ENCODE data around the gene CADM4.

The CADM4 gene

DNA sequence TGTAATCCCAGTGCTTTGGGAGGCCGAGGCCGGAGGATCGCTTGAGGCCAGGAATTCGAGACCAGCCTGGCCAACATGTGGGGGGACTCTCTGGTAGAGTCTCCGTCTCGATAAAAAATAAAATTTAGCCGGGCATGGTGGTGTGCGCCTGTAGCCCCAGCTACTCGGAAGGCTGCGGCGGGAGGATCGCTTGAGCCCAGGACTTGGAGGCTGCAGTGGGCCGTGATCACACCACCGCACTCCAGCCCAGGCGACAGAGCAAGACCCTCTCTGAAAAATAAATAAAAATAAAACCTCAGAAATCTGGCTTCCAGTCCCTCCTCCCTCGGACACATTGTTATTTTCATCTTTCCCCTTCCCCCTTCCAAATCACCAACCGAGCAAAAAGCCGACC lies 44.0 kb downstream of the CADM4 start:
- no peak for DNase-seq (ENCODE audit: extremely low read depth, low read depth)
- TF ChIP-seq, protein P1, sequence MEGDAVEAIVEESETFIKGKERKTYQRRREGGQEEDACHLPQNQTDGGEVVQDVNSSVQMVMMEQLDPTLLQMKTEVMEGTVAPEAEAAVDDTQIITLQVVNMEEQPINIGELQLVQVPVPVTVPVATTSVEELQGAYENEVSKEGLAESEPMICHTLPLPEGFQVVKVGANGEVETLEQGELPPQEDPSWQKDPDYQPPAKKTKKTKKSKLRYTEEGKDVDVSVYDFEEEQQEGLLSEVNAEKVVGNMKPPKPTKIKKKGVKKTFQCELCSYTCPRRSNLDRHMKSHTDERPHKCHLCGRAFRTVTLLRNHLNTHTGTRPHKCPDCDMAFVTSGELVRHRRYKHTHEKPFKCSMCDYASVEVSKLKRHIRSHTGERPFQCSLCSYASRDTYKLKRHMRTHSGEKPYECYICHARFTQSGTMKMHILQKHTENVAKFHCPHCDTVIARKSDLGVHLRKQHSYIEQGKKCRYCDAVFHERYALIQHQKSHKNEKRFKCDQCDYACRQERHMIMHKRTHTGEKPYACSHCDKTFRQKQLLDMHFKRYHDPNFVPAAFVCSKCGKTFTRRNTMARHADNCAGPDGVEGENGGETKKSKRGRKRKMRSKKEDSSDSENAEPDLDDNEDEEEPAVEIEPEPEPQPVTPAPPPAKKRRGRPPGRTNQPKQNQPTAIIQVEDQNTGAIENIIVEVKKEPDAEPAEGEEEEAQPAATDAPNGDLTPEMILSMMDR (IDR thresholded peaks at IDR 0.05; ENCODE audit: low read depth, low read length) = no peak

DNA sequence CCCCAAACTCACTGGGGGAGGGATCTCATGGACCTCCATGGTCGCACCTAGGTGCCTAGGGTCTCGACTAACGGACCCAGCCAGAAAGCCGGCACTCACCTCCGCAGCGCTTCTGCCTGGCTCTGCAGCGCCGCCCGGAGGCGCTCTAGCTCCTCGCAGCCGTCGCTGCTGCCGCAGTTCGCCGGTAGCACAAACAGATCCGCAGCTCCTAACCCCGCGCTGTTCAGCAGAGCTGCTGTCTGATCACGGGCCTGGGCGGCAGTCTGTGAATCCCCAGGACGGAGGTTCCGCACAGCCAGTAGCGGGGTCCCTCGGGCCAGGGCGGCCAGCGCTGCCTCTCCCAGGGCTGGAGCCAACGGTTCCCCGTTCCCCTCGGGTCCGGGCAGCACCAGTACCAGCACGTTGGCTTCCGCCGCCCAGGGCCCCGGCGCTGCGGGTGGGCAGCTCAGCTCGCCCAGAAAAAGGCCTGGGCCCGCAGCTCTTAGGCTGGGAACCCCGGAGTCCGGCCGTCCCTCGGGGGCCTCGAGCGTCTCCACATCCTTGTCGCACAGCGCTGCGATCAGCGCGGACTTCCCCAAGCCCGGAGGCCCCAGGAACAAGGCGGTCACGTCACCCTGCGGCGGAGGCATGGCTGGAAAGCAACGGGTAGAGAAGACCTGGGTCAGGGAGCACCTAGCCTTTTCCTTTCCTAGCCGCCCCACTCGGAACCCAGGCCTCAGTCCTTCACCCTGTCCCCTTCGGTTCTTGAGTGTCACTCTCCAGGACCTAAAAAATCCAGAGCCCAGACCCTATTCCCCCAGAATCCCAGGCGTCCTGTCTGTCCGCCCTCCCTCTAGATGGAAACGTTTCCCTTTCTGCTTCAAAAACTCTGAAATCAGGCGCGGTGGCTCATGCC lies 44.7 kb downstream of the CADM4 start:
- peak; percentile 18 for DNase-seq (ENCODE audit: extremely low read depth, low read depth)
- TF ChIP-seq, protein P1 (IDR thresholded peaks at IDR 0.05; ENCODE audit: low read depth, low read length) = peak; percentile 85

DNA sequence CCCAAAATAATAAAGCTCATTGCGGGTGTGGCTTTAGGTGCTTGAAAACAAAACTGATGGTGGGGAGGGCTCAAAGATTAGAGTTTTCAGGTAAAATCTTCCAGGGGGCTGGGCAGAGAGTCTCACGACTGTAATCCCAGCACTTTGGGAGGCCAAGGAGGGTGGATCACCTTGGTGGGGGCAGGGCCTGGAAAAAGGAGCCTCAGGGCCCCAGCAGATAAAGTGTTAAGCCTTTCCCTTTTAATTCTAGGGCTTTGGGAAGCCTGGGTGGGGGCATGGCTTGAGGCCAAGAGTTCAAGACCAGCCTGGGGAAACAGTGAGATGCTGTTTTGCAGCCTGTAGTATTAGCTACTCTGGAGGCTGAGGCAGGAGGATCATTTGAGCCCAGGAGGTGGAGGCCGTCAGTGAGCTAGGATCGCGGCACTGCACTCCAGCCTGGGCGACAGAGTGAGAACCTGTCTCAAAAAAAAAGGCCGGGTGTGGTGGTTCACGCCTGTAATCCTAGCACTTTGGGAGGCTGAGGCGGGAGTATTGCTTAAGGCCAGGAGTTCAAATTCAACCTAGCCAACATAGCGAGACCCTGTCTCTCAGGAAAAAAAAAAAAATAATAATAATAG lies 45.5 kb downstream of the CADM4 start:
- DNase-seq (ENCODE audit: extremely low read depth, low read depth) = no peak

DNA sequence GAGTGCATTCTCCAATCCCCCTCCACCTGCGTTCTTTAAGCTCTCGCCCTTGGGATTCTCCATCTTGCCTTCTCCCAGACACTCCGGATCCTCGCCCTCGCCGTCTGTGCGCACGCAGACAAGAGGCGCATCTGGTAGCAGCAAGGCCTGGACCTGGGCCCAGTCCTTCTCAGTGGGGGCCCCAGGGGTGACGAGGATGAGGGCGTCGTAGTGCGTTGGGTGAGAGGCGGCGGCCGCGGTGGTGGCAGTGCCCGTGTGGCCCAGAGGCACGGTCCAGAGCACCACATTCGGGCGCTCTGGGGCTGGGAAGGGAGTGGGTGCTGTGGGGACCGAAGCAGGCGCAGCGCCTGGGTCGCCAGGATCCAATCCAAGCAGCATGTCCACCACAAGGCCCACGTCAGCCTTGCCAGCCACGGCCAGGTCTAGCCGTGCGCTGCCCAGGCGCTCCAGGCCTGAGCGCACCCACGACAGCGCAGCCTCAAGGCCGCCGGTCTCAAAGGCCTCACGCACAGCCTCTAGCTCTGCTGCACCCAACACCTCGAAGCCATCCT lies 46.8 kb downstream of the CADM4 start:
- TF ChIP-seq, protein P1 (IDR thresholded peaks at IDR 0.05; ENCODE audit: low read depth, low read length) = no peak
- DNase-seq (ENCODE audit: extremely low read depth, low read depth) = no peak

More for the DNA sequence above, 45.5 kb downstream of the CADM4 start:
- TF ChIP-seq, protein P1 (IDR thresholded peaks at IDR 0.05; ENCODE audit: low read depth, low read length) = no peak

DNA sequence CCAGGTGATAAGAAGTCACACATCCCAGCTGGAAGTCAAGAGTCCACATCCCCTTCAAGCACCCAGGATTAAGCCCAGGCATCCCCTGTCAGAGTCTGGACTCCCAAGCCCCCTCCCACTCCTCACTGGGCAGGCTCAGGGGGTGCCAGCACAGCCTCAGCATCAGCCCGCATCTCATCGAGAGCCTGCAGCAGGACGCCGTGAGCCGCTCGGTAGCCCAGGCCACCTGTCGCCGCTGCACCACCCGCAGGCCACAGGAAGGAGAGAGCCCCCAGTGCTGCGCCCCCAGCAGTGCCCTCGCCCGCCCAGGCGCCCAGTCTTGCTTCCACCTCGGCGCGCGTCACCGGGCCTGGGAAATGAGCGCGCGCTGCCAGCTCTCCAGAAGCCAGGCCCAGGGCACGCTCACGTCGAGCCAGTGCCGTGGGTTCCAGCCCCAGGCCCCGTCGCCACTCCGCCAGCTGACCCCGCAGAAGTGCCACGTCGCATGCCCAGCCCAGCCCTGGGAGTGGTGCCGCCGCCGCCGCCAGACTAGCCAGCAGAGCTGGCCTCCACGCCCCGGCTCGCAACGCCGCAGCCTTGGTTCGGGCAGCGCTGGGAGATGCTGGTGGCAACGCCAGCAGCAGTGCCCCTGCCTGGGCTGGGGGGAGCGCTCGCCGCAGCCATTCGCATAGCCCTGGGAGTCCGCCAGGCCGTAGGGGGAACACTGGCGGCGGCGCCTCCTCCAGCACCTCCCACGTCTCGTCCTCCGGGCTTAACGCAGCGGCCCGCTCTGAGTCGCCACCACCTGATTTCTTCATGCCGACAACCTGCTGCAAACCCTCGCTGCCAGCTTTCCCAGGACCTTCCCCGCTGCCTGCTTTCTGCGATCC lies 47.5 kb downstream of the CADM4 start:
- no peak for DNase-seq (ENCODE audit: extremely low read depth, low read depth)
- TF ChIP-seq, protein P1 (IDR thresholded peaks at IDR 0.05; ENCODE audit: low read depth, low read length) = no peak

DNA sequence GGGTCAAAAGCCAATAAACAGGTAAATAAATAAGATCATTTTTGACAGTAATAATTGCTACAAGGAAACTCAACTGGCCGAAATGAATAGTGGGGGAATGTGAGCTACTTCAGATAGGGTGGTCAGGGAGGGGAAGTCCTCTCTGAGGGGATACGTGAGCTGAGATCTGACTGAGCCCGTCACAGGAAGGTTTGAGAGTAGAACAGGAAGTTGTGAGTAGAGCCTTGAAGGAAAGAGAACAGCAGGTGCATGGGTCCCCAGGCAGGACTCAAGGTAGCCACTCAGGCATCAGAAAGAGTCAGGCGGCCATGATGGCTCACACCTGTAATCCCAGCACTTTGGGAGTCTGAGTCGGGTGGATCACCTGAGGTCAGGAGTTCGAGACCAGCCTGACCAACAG lies 50.0 kb downstream of the CADM4 start:
- no peak for DNase-seq (ENCODE audit: extremely low read depth, low read depth)
- TF ChIP-seq, protein P1 (IDR thresholded peaks at IDR 0.05; ENCODE audit: low read depth, low read length) = no peak
